Adrenal gland (tissue), 5 donors: ENCODE measurements around the gene KANSL2.

Experiments used
- CTCF ChIP-seq, 6 experiments: fragments of 450-650 bp in 4 of 6; fragments of 200-600 bp in 2 of 6; sonication (generic) in 1 of 6; IDR thresholded peaks; 1 replicate in 5 of 6; 2 replicates in 1 of 6; pipeline versions ENCODE4 v1.5.1 to v1.8.0; 2016 to 2021; ENCODE audit warnings: antibody characterized with exemption in 6 of 6, mild to moderate bottlenecking in 2 of 6, moderate library complexity in 1 of 6
- POLR2A ChIP-seq, 2 donors: fragments of 450-650 bp; IDR thresholded peaks; one replicate each; pipeline ENCODE4 v1.6.1; 2017; ENCODE audit warnings: antibody characterized with exemption in 2 of 2, mild to moderate bottlenecking in 2 of 2, moderate library complexity in 1 of 2
- donor health status: DM: no; HTN: no; CAD: no.

GRCh38 chr12:48618541-48618940 lies 63.5 kb downstream of the KANSL2 start:
- TF ChIP-seq POLR2A (IDR thresholded peaks at IDR 0.05) (no peak), CTCF (IDR thresholded peaks at IDR 0.05) (peak; percentile 90 to 98 (median 94))
